DMS114 treated with DMSO at 0.1 percent for 48 hours (cell line): Measurements from ENCODE around the gene SEC14L2.
"Not testable (repeated sequence)": the region's sequence is repeated elsewhere in the genome, so short reads cannot be mapped to it uniquely, and the experiment has no call there.

Experiments used
- DNase-seq: peaks from one replicate; lab custom pipeline; 2025; ENCODE audit not compliant: unreplicated experiment; lab: John Stamatoyannopoulos, UW

SEC14L2 gene

DNA sequence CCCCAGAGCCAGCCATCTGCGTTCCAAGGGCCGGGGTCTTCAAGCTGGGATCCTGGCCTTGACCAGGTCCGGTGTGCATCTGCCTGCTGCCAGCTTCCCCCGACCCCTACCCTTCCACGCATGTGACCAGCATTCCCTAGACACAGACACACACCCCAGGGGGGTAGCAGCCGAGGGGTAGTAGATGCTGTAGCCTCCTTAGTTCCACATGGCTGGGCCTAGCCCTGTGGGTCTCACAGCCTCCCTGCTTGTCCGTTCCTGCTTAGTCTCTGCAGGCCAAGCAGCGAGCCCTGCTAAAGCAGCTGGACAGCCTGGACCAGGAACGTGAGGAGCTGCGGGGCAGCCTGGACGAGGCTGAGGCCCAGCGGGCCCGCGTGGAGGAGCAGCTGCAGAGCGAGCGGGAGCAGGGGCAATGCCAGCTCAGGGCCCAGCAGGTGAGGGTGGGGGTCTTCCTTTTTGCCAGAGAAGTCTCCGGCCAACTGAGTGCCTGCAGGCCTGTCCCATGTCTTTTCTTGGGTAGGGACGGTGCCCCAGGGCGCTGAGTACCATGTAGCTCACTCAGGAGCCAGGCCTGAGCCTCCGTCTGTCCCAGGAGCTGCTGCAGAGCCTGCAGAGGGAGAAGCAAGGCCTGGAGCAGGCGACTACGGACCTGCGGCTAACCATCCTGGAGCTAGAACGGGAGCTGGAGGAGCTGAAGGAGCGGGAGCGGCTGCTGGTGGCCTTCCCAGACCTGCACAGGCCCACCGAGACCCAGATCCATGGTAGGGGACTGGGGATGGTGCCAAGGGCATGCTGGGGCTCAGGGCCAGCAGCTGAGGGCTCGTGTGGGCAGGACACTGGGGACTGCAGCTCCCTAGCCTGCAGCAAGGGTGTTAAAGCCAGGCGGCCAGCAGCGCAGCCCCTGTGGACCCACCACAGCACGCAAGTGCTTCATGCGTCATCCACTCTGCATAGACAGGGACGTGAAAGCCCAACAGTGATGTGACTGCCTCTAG, 23.2 kb upstream of the SEC14L2 start:
- DNase-seq: no peak

DNA sequence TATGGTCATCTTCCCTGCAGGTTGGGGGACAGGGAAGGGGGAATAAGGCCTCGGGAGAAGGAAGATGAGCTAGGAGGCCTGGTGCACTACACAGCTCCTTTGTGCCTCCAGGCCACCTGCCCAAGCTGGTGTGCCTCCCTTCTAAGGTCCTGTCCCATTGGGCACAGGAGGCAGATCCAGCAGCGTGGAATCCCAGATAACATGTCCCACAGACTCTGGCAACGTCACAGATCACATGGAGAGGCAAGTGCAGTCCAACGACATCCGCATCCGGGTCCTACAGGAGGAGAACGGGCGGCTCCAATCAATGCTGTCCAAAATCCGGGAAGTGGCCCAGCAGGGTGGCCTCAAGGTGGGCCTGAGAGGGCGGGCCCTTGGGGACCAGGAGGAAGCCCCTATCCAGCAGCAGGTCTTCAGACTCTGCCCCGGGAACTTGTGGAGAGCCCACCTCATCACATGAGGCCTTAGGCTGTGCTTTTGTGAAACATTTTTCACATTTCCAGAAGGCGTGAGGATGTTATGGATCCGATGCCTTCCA, 21.4 kb upstream of the SEC14L2 start:
- no peak for DNase-seq

DNA sequence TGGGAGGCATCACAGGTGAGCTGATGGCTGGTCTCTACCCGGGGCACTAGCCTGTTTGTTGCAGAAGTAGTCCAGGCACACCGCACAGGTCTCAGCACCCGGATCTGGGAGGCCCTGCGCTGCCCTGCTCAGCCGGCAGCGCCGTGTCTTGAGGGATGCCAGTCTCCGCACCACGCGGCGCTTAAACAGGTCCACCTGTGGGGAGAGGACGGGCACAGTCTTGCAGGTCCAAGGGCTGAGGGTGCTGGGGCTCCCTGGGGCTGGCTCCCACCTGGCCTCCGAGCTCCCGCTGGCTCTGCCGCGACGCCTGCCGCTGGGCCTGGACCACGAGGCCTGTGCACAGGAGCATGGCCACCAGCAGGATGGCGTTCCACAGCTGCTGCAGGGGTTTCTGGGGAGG, 16.8 kb upstream of the SEC14L2 start:
- no peak for DNase-seq

DNA sequence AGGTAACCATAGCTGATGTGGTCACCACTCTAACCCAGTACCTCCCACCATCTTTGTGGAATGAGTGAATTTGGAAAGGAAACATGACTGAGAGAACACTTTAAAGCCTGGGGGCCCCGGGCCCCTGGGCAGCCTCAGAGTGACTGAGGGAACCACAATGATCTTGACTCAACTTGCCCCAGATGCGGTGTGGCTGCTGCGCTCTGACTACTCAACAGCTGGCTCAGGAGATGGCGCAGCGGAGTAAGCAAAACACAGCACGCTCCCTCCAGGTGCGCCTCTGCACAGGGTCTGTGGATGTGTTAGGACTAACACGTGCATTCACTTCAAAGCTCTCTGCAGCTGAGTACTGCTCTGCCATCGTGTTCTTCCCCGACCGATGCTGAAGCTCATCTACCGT, 15.6 kb upstream of the SEC14L2 start:
- DNase-seq: no peak

DNA sequence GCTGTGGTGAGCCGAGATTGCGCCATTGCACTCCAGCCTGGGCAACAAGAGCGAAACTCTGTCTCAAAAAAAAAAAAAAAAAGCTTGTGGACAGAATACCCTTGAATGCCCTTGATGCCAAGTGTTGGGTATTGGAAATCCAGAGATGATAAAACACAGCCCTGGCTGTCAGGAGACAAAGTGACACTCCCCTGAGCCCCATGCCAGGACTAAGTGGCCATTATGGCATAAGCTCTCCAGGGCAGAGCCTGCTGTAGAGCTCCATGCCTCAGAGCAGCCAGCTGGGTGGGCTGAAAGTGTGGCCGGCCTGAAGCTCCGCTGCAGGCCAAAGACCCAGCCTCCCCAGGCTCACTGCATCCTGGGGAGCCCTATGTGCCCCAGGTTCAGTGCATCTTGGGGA, 14.5 kb upstream of the SEC14L2 start:
- DNase-seq: no peak

DNA sequence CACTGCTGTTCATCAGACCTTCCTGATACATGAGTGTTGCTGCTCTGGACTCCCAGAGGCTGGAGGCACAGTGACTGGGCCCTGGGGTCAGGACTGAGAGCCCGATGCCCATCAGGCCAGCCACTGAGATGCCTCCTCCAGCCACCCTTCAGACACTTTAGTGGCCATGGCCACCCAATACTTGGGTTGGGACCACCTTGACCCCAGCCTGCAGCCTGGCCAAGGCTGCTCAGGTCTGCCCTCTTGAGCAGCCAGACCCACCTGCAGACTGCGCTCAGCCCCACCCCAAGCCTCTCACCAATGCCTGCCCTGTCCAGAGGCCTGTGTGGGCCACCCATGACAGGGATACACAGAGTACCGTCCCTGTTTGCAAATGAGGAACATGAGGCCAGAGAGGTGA, 13.8 kb upstream of the SEC14L2 start:
- DNase-seq: no peak

DNA sequence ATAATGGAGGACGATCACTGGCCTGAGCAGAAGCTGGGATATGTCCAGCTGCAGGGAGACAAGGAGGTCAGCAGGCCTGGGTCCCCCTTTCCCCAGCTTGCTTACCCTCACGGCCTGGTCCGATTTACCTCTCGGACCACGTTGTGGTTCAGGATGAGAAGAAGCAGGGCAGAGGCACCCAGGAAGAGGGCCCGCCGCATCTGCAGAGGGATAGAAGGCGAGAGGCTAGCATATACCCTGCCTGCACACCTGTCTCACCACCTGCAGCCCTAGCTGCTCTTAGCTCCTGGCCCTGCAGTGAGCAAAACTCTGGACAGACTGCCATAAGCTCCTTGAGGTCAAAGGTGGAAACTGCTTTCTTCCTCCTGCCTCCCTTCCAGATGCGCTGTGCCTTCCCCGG, 10.9 kb upstream of the SEC14L2 start:
- no peak for DNase-seq

DNA sequence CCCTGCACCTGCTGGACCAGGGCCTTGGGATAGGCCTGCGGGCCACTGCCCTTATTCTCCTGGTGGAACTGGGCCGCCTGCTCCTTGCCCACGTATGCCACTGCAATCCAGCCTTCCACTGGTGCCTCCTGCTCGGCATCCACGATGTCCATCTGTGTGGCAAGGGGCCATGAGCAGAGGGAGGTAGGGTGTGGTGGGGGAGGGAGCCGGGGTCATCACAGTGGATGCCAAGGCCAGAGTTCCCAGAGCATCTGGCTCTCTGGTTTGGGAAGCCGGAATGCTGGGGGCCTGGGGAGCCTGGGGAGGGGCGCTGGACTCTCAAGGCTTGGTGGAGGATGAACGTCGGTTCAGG, 10.2 kb upstream of the SEC14L2 start:
- DNase-seq: no peak

DNA sequence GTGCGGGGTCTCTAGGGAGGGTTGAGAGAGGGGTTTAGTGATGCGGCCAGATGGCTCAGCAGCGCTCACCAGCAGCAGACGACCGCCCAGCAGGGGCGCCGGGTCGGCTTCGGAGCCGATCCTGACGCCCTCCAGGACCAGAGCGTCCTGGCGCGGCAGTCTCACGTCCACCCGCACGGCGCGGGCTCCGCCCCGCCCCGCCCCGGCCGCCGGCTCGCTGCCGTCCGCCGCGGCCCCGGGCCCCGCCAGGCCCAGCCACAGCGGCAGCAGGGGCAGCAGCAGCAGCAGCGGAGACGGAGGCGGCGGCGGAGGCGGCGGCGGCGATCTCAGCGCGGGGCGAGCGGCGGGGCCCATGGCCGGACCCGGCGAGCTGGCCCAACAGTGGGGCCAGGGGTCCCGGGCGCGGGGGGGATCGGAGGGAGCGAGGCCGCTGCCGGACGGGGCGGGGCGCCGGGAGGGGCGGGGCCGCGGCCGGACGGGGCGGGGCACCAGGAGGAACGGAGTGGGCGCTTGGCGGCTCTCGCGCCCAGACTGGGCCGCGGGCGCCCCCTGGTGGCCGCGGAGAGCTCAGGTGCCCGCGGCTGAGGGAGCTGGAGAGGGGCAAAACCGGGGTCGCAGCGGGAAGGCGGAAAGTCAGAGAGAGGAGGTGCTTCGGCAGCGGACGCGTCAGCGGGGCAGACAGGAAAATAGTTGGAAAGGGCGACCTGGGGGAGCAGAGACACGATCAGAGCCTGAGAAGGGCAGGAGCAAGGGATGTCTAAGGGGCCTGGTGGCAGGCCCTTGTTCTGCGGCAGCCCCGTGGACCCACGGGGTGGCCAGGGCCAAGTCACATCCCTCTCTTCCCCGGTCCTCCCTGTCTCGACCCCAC, 9.6 kb upstream of the SEC14L2 start, which contains the start of gene RNF215:
Gene RNF215 (minus strand): TSS at position 452 of the 868 bp plus-strand sequence. CDS start 98 bp downstream, at position 354.
- DNase-seq: peak; percentile 59

DNA sequence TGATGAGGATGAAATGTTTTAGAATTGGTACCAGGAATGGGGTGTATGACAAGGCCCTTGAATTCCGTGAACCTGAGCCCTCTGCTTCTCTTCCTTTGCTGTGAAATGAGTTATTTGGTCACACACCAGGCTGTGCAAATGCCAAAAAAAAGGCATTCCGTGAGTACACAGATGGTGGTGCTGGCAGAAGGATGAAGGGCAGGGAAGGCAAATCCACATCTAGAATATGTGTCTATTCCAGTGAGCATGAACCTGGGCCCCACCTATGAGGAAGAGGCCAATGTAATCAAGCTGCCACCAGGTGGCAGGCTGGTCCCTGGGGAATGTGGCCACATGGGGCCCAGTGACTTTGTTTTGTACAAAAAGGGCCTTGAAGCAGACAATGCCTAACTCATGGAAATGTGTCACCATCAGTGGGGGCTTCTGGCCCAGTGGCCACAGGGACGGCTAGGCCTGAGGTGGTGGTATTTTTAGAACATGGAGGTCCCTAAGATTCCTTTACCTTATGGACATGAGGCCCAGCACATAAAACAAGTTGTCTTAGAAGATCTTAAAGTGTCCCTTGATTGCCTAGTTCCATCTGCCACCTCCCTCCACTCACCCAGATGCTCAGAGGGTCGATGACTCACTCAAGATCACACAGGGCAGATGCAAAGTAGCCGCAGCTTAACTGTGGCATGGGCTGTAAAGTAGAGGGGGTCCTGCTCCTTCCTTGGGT, 5.7 kb upstream of the SEC14L2 start:
- DNase-seq: no peak

DNA sequence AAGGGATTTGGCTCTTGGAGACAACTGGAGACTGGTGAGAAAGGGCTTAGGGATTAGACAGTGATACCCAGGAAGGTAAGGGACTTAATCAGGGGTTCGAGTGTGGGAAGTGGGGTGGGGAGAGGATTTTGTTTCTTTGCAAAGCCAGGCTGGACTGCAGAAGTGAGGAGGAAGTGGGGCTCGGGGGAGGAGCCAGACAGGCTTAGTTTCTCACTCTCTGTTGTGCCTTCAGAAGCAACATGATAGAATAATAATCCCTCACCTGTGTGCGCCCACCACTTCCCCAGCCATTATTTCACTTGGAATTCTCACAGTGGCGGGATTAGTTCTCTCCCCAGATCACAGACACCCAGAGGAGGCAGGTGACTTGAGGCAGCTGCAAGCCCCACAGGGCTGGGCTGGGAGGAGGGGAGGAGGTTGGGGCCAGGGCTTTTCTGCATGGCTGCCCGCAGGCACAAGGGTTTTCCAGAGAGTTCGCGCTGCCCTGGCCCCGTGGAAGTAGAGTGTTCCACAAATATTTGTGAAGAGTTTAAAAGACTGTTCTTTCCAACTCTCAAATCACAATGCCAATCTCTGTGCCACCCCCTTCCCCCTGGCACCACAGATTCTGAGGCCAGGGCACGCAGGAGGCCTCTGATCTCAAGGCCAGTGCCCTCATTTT, 4.0 kb upstream of the SEC14L2 start:
- no peak for DNase-seq

DNA sequence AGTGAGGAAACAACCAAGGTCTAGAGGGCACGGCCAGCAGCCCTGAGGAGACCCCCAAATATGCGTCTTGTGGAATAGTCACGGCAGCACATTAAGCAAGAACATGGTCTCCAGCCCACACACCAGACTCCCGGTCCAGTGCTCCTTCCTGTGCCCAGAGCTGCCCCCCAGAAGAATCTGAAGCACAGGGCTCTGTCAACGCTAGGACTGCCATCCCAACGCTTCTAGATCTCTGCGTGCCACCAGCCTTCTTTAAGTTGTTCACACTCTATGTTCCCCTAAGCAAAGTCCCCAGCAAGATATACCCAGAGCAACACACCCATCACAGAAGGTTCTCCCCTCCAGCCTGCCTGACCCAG, 3.5 kb upstream of the SEC14L2 start:
- DNase-seq: no peak

DNA sequence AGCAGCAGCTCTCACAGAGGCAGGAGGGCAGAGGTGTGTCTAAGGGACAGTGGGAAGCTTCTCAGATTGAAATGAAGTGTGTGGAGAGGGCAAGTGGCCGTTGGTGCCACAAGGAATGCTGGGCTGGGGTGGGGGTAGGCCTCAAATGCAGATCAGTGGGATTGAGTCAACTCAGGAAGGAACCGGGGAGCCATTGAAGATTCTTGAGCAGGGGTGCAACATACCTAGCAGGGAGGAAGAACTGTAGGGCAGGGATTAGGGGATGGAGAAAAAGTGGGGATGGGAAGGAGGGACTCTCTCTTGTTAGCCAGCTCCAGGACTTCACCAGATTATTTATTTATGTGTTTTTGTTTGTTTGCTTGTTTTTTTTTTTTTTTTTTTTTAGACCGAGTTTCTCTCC, 2.9 kb upstream of the SEC14L2 start:
- no peak for DNase-seq

DNA sequence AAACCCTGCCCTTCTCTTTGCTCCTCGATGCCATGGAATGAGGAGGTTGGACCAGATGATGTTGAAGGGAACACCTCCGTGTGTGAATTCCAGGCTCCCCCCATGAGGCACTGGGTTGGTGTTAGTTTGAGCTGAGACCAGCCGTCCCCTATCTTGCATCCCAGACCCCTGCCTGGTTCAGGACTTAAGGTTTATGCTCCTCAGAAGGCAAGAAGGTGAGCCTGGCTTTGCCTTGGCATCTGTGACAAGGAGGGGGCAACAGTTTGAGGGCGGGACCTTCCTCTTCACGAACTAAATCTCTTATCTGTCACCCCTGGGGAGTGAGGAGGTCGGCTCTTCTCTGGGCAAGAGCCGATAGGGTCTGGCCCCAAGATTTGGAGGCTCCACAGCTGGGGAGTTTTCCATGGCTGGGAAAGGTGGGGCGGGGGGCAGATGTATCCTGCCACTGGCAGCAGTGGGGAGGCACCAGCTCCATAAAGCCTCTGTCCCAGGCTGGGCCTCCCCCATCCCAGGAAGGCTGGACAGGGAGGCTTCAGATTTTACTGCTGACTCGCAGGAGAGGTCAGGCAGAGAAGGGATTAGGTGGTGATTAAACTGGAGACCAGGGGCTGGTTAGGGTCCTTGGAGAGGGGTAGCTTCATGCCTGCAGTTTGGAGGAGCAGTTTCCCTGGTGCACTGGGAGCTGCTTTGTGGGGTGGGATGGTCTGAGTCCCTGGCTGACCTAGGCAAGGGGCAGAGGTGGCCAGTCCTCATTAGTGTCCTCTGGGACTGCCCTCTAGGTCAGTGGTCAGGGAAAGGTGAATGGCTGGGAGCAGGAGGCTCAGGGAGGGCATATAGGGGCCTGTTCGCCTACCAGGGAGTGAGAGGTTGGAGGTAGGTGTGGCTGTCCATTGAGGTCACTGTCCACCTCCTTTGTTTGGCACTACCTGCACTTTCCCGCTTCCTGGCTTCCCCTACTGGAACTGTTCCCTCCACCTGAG, 1.1 kb downstream of the SEC14L2 start:
- no peak for DNase-seq

DNA sequence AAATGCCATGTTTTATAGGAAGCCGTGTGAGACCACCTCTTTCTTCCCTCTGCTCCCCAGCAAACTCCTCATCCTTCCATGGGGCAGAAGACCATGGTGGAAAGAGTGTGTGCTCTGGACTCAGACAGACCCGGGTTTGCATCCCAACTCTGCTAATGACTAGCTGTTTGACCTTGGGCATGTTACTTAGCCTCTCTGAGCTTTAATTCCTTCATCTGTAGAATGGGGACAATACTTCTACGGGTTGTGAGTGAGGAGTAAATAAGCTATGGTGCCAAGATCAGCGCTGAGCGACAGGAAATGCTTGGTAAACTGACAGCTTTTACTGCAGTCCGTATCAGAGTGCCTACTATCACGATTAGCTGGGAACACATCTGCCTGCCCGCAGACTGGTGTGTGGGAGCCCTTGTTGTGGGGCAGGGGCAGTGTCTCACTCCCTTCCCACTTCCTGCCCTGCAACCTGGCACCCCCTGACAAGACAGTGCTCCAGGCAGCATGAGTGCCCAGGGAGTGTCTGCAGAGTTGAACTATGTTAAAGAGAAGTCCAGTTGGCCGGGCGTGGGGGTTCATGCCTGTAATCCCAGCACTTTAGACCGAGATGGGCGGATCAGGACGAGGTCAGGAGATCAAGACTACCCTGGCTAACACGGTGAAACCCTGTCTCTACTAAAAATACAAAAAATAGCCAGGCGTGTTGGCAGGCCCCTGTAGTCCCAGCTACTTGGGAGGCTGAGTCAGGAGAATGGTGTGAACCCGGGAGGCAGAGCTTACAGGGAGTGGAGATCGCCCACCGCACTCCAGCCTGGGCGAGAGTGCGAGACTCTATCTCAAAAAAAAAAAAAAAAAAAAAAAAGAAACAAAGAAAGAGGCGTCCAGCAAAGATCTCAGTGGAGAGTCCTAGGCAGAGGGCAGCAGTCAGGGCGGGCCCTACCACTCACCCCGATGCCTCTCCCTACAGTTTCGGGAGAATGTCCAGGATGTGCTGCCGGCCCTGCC, 2.2 kb downstream of the SEC14L2 start:
- no peak for DNase-seq

DNA sequence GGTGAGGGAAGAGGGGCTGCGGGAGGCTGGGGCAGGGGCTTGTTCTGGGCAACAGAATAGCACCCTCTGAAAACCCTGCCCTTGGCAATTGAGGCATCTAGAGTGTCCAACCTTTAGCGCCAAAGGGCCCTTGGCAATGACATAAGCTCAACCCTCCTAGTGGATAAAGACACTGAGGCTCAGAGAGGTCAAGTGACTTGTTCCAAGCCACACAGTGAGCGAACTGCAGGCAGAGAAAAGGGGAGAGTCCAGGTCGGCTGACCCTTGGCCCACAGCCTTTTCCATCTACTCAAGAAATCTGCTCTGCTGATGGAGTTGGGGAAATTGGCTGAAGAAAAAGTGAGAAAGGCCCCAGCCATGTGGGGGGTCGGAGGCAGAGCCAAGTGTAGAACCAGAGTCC, 2.9 kb downstream of the SEC14L2 start:
- DNase-seq: no peak

DNA sequence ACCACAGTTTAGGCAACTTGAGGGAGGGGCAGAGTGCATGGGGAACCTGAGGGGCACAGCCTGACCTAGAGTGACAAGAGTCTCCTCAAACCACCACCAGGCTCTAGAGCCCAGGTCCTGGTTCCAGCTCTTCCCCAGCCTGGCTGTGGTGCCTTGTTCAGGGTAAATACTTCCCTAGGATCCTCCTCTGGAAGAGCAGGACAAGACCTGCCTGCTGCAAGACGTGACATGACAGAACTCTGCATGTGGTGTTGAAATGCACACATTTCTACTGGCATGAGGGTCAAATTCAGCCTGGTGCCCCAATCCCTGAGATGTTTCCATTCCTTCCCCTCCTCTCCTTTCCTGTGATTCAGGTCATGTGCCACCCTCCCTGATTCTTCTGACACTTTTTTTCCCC, 3.3 kb downstream of the SEC14L2 start:
- DNase-seq: no peak

DNA sequence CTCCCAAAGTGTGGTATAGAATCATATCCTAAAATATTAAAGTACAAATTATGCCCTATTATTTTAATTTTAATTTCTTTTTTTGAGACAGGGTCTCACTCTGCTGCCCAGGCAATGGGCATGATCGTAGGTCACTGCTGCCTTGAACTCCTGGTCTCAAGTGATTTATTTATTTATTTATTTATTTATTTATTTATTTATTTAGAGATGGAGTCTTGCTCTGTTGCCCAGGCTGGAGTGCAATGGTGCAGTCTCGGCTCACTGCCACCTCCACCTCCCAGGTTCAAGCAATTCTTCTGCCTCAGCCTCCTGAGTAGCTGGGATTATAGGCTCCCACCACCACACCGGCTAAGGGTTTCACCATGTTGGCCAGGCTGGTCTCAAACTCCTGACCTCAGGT, 4.2 kb downstream of the SEC14L2 start:
- not testable (repeated sequence) for DNase-seq
